VCaP (cell line): ENCODE data around the gene CPOX.

ENCODE experiments used
- H3K27ac ChIP-seq: fragments of 450-650 bp; 2 replicates; pipeline ENCODE4 v1.5.1; 2017
- TF ChIP-seq, protein P1 (sequence below): fragments of 450-650 bp; conservative IDR thresholded peaks from 2 replicates; pipeline ENCODE4 v1.5.1; 2017; ENCODE audit warnings: mild to moderate bottlenecking, moderate library complexity

CPOX gene

DNA sequence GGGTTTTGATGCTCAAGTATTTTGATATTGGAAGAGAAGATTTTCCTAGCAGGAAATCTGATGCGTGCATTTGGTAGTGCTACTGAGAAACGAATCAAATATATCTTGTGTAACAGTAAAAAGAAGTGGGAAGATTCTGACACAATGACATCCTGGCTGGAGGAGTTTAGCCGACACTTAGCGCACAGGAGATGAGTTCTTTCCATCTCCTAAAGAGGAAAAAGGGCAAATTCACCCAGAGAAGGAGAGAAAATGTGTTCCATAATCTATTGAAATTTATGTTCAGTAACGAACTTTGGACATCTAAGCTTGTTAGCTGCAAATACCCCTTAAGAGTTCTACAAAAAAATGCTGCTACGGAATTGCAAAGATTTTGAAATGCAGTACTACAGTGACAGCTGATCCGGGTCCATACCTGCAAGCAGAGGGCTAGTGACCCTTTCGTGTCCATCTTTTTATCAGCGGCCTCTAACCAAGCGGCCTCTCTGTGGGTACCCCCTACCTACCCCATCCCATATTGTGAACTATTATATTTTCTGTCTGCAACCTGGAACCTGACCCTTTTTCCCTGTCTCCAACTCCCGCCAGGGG lies 971 bp downstream of the CPOX start:
- TF ChIP-seq, protein P1, sequence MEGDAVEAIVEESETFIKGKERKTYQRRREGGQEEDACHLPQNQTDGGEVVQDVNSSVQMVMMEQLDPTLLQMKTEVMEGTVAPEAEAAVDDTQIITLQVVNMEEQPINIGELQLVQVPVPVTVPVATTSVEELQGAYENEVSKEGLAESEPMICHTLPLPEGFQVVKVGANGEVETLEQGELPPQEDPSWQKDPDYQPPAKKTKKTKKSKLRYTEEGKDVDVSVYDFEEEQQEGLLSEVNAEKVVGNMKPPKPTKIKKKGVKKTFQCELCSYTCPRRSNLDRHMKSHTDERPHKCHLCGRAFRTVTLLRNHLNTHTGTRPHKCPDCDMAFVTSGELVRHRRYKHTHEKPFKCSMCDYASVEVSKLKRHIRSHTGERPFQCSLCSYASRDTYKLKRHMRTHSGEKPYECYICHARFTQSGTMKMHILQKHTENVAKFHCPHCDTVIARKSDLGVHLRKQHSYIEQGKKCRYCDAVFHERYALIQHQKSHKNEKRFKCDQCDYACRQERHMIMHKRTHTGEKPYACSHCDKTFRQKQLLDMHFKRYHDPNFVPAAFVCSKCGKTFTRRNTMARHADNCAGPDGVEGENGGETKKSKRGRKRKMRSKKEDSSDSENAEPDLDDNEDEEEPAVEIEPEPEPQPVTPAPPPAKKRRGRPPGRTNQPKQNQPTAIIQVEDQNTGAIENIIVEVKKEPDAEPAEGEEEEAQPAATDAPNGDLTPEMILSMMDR: no peak
- H3K27ac ChIP-seq: peak overlapping the region; percentile 78

DNA sequence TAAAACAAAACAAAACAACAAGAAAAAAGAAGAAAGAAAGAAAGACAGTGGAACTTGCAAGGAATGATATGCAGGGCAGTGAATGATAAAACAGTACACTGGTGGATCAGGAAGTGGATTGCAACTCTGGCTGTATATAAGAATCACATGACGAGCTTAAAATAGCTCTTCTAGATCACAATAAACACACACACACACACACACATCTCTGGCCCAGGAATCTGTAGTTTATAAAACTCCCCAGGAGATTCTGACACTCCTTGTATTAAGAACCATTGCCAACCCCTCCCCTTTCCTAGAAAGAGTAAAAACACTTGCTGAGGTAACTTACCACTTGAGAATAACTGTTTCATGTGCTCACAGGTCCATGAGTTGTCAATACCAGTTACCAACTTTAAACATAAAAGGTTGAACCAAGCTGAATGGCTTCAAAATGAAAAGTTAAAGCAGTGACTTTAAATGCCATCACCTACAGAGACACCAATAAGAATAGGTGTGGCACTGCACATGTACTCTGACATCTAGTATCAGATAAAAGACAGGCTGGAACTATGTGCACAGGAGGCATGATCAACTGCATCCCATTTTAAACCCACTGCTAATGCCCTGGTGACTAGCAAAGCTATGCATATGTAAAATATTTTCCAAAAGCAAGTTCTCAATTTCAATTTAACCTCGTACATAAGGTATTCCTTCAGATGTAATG lies 3.9 kb downstream of the CPOX start:
- no peak overlapping the region for H3K27ac ChIP-seq
- TF ChIP-seq, protein P1: no peak

DNA sequence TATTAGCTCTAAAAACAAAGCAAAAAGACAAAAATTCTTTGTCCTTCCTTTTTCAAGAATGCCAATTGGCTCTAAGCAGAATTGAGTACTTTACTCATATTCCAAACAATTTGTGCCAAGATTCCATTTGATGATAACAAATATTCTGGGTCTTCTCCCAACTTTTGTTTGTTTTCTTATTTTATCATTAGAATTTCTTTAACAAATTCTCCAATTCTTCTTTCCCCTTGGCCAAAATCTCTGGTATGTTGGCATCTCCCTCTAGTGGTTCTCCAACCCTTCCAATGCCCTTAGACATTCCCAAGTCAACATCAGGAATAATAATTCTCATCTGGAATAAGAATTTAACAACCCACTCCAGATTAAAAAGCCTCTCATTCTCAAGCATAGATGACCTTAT lies 5.3 kb downstream of the CPOX start:
- no peak overlapping the region for H3K27ac ChIP-seq
- TF ChIP-seq, protein P1: peak; percentile 50

DNA sequence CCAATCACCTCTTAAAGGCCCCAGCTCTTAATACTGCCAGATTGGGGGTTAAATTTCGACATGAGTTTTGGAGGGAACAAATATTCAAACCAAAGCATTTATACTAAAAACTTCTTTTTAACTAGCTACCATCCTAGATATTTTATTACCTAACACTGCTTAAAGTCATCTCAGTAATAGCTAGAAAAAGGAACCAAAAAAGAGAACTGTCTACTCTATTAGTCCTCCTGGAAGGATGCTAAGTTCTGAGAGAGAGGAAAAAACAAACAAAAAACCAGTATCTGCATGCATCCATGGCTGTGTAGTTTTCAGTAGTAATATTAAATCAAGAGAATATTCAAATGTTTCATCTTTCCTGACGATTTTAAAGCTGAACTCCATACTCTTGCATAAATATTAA lies 5.8 kb downstream of the CPOX start:
- TF ChIP-seq, protein P1: no peak
- no peak overlapping the region for H3K27ac ChIP-seq

DNA sequence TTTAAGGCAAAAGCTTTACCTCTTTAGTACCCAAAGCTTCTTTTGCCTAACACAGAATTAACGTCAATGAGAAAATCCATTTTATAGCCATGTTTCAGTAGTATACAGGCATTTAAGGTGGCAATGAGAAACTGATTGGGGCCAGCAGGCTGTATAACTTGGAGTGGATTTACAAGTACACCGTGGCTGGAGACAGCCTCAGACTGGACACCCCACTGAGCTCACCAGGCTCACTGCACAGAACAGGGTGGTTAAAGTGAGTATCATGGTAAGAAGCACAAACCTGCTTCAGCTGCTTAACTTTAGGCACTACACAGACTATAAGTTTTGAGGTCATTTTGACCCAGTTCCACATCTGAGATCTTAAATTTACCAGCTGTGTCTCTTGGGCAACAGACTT lies 8.9 kb downstream of the CPOX start:
- TF ChIP-seq, protein P1: no peak

DNA sequence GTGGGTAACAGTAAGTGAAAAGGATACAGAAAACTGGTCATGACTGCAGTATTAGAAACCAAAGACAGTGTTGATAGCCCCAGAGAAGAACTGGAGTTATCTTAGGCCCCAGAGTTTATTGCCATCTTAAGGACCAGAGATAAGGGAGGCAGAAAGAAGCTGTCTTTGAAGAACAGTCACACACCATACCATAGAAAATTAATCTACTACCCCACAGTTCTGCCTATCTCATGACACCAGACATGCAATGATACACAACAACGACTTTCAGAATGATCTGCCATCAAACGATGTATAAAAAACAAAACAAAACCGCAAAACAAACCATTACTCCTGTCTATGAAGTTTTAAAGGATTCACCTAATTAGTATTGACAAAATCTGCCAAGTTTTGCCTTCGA lies 9.6 kb downstream of the CPOX start:
- TF ChIP-seq, protein P1: no peak

More for the DNA sequence above, 8.9 kb downstream of the CPOX start:
- no peak overlapping the region for H3K27ac ChIP-seq

DNA sequence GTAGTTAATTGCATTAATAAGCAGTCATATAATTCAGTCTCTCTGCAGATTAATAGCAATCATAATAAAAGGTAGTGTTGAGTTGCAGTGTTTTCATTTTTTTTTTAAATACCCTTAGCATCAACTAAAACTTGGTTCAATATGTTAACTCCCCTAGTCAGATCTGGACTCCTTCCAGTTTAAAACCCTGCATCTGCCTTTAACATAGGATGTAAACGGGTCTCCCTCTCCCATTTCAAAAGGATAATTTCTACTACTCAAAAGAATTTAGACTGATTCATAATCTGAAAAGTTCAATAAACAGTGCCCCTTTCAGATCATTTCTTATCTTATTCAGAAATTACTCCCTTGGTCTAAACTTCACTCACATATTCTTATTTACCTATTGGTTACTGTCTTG lies 11.4 kb downstream of the CPOX start:
- H3K27ac ChIP-seq: no peak overlapping the region
- TF ChIP-seq, protein P1: no peak

More for the DNA sequence above, 9.6 kb downstream of the CPOX start:
- no peak overlapping the region for H3K27ac ChIP-seq
